Uterus (tissue), 2 donors: ENCODE measurements around the gene RFX7.

Experiments
- POLR2A ChIP-seq, 2 donors: fragments of 450-650 bp; IDR thresholded peaks; one replicate each; pipeline ENCODE4 v1.6.1; 2016; ENCODE audit warnings: antibody characterized with exemption in 2 of 2, mild to moderate bottlenecking in 1 of 2, moderate library complexity in 1 of 2
- TF ChIP-seq, protein P1 (sequence below), 4 experiments: fragments of 200-600 bp in 2 of 4; fragments of 450-650 bp in 2 of 4; sonication (generic) in 2 of 4; IDR thresholded peaks; one replicate each; pipeline ENCODE4 v1.5.1; 2016 to 2019; ENCODE audit warnings: antibody characterized with exemption in 4 of 4, mild to moderate bottlenecking in 2 of 4, moderate library complexity in 1 of 4

DNA sequence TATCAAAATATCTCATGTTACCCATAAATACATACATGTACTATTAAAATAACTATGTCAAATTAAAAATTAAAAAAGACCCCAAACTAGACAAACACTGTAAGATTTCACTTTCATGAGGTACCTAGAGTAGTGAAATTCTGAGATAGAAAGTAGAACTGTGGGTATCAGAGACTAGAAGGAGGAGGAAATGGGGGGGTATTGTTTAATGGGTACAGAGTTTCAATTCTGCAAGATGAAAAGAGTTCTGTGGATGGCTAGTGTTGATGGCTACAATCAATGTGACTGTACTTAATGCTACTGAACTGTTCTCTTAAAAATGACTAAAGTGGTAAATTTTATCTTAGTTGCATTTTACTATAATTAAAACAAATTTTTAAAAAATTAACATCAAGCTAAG lies 36.6 kb downstream of the RFX7 start:
- TF ChIP-seq, protein P1, sequence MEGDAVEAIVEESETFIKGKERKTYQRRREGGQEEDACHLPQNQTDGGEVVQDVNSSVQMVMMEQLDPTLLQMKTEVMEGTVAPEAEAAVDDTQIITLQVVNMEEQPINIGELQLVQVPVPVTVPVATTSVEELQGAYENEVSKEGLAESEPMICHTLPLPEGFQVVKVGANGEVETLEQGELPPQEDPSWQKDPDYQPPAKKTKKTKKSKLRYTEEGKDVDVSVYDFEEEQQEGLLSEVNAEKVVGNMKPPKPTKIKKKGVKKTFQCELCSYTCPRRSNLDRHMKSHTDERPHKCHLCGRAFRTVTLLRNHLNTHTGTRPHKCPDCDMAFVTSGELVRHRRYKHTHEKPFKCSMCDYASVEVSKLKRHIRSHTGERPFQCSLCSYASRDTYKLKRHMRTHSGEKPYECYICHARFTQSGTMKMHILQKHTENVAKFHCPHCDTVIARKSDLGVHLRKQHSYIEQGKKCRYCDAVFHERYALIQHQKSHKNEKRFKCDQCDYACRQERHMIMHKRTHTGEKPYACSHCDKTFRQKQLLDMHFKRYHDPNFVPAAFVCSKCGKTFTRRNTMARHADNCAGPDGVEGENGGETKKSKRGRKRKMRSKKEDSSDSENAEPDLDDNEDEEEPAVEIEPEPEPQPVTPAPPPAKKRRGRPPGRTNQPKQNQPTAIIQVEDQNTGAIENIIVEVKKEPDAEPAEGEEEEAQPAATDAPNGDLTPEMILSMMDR (IDR thresholded peaks at IDR 0.05): no peak
- TF ChIP-seq POLR2A (IDR thresholded peaks at IDR 0.05): no peak
